ENCODE results near the gene HDAC4. TPM values are rescaled to one million over a fixed set of nuclear protein-coding genes. Genes with fewer than 3 reads are reported as not detected.

The HDAC4 gene
- total RNA-seq, 1 donor from 2014 or later: 11.8 TPM

DNA sequence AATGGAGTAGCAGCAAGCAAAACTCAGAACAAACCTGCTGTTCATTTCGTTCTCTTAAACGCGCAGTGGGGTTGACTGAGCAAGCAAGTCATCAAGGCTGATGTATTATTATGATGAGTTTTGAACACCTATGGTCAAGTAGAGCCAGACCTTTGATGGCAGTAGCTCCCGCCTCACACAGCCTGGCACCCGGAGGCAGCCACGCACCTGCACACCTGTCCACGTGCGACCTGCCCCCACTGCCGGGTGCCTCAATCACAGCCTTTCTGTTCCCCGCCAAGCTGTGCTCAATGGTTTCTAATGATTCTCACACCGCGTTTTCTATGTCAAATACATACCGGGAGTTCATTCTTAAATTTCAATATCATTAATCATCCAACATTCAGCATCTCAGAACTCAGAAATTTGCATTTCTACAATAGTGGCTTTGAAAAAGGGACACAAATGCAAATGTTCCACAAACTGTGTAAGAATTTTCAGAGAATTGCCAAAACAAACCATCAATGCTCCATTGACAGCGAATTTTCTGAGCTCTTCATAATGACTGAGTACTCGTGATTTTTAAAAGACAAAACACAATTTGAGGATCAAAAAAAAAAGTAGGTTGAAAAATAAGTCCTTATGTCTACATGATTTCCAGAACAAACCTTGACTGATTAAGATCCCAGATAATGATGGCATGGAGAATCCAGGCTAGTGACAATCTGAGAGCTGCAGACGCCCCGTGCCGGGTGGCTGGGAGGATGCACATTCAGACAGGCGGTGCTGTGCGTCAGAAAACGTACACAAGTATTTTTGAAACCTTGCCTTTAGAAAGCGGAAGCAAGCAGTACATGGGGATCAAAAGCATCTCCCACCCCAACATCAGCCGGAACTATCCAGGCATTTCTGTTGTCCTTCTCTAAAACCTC lies 56.6 kb downstream of the HDAC4 start:
- no peaks in the 10 kb centered on the region for H3K27me3 ChIP-seq (ENCODE audit: insufficient read depth, low read length)
- H3K9me3 ChIP-seq (ENCODE audit: insufficient read depth, low read depth, low read length): no peaks in the 10 kb centered on the region
- H3K4me2 ChIP-seq (ENCODE audit: low read length): peak overlapping the region; percentile 30
- H3K27me3 Mint-ChIP-seq (ENCODE audit: low read depth, unreplicated experiment): no peaks in the 10 kb centered on the region
- peaks cover 2% of the 10 kb centered on the region for H3K36me3 Mint-ChIP-seq (ENCODE audit: low read depth, unreplicated experiment)
- peaks cover 58% of the 10 kb centered on the region for H4K20me1 ChIP-seq (ENCODE audit: insufficient read depth, low read length)
- peak; percentile 14 for DNase-seq (ENCODE audit: low read depth)
- no peak for TF ChIP-seq EZH2 (IDR thresholded peaks at IDR 0.05; ENCODE audit: insufficient read depth, low read length)
- TF ChIP-seq, protein P1, sequence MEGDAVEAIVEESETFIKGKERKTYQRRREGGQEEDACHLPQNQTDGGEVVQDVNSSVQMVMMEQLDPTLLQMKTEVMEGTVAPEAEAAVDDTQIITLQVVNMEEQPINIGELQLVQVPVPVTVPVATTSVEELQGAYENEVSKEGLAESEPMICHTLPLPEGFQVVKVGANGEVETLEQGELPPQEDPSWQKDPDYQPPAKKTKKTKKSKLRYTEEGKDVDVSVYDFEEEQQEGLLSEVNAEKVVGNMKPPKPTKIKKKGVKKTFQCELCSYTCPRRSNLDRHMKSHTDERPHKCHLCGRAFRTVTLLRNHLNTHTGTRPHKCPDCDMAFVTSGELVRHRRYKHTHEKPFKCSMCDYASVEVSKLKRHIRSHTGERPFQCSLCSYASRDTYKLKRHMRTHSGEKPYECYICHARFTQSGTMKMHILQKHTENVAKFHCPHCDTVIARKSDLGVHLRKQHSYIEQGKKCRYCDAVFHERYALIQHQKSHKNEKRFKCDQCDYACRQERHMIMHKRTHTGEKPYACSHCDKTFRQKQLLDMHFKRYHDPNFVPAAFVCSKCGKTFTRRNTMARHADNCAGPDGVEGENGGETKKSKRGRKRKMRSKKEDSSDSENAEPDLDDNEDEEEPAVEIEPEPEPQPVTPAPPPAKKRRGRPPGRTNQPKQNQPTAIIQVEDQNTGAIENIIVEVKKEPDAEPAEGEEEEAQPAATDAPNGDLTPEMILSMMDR (IDR thresholded peaks at IDR 0.05; ENCODE audit: insufficient read depth, low read depth, low read length): no peak
- H3K27ac ChIP-seq (ENCODE audit: low read depth, low read length): no peak overlapping the region
- H3K4me1 ChIP-seq (ENCODE audit: insufficient read depth, low read length): peaks cover 4% of the 10 kb centered on the region
- no peak overlapping the region for H3K4me3 ChIP-seq (ENCODE audit: insufficient read depth, low read depth, low read length)
- no peak overlapping the region for H3K4me3 Mint-ChIP-seq (ENCODE audit: unreplicated experiment)
- peaks cover 13% of the 10 kb centered on the region for H3K79me2 ChIP-seq (ENCODE audit: insufficient read depth, low read length)
- FAIRE-seq: no peak
- H2AFZ ChIP-seq (ENCODE audit: low read depth, low read length): no peak overlapping the region
- no peak overlapping the region for H3K27ac Mint-ChIP-seq (ENCODE audit: unreplicated experiment)
- H3K9me3 Mint-ChIP-seq (ENCODE audit: unreplicated experiment): no peaks in the 10 kb centered on the region
- no peaks in the 10 kb centered on the region for H3K4me1 Mint-ChIP-seq (ENCODE audit: low read depth, unreplicated experiment)
- no peaks in the 10 kb centered on the region for H3K36me3 ChIP-seq (ENCODE audit: insufficient read depth, low read length)
- H3K9ac ChIP-seq (ENCODE audit: low read length): no peak overlapping the region

DNA sequence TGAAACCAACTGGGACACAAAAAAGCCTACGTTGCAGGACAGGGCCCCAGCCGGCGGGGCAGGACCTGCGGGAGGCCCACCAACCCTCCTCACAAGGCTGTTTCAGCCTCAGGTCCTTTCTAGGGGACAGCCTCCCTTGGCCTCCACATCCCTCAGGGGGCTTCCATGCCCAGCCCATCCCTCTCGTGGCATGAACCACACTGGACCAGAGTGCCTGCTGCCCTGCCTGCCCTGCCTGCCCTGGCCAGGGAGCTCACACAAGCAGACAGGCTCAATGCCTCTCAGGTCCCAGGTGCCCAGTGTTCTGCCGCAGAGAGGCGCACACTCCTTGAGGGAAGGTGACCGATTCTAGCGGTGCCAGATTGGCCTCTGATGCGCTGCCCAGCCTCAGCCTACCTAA lies 57.4 kb downstream of the HDAC4 start:
- Histone ChIP-seq H2AFZ (ENCODE audit: low read depth, low read length) (no peak overlapping the region), H3K9ac (ENCODE audit: low read length) (no peak overlapping the region), H3K4me3 (ENCODE audit: insufficient read depth, low read depth, low read length) (no peak overlapping the region), H3K4me2 (ENCODE audit: low read length) (no peak overlapping the region), H3K27me3 (ENCODE audit: insufficient read depth, low read length) (no peaks in the 10 kb centered on the region), H3K27ac (ENCODE audit: low read depth, low read length) (no peak overlapping the region), H4K20me1 (ENCODE audit: insufficient read depth, low read length) (peaks cover 58% of the 10 kb centered on the region), H3K36me3 (ENCODE audit: insufficient read depth, low read length) (no peaks in the 10 kb centered on the region), H3K79me2 (ENCODE audit: insufficient read depth, low read length) (peaks cover 13% of the 10 kb centered on the region), H3K4me1 (ENCODE audit: insufficient read depth, low read length) (peaks cover 4% of the 10 kb centered on the region), H3K9me3 (ENCODE audit: insufficient read depth, low read depth, low read length) (no peaks in the 10 kb centered on the region)
- Mint-ChIP-seq H3K36me3 (ENCODE audit: low read depth, unreplicated experiment) (peaks cover 2% of the 10 kb centered on the region), H3K27ac (ENCODE audit: unreplicated experiment) (no peak overlapping the region), H3K4me3 (ENCODE audit: unreplicated experiment) (no peak overlapping the region), H3K4me1 (ENCODE audit: low read depth, unreplicated experiment) (no peaks in the 10 kb centered on the region), H3K27me3 (ENCODE audit: low read depth, unreplicated experiment) (no peaks in the 10 kb centered on the region), H3K9me3 (ENCODE audit: unreplicated experiment) (no peaks in the 10 kb centered on the region)
- FAIRE-seq (no peak), DNase-seq (ENCODE audit: low read depth) (no peak)
- TF ChIP-seq, protein P1 (IDR thresholded peaks at IDR 0.05; ENCODE audit: insufficient read depth, low read depth, low read length): no peak
- TF ChIP-seq EZH2 (IDR thresholded peaks at IDR 0.05; ENCODE audit: insufficient read depth, low read length): no peak

DNA sequence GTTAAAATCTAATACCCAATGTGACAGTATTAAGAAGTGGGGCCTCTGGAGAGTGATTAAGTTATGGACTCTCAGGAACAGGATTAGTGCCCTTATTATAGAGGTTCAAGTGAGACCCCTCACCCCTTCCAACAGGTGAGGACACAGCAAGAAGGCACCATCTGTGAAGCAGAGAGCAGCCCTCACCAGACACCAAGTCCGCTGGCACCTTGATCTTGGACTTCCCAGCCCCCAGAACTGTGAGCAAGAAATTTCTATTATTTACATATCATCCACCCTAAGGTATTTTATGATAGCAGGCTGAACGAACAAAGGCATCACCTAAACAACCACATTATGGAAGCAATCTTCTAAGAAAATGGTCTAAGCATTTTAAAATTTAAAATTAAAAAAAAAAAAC lies 59.0 kb downstream of the HDAC4 start:
- H3K4me3 Mint-ChIP-seq (ENCODE audit: unreplicated experiment): no peak overlapping the region
- no peaks in the 10 kb centered on the region for H3K36me3 ChIP-seq (ENCODE audit: insufficient read depth, low read length)
- H3K9me3 ChIP-seq (ENCODE audit: insufficient read depth, low read depth, low read length): no peaks in the 10 kb centered on the region
- peaks cover 2% of the 10 kb centered on the region for H3K36me3 Mint-ChIP-seq (ENCODE audit: low read depth, unreplicated experiment)
- peaks cover 4% of the 10 kb centered on the region for H3K4me1 ChIP-seq (ENCODE audit: insufficient read depth, low read length)
- H3K4me2 ChIP-seq (ENCODE audit: low read length): no peak overlapping the region
- peaks cover 16% of the 10 kb centered on the region for H3K79me2 ChIP-seq (ENCODE audit: insufficient read depth, low read length)
- no peaks in the 10 kb centered on the region for H3K9me3 Mint-ChIP-seq (ENCODE audit: unreplicated experiment)
- H3K27ac ChIP-seq (ENCODE audit: low read depth, low read length): no peak overlapping the region
- H3K4me3 ChIP-seq (ENCODE audit: insufficient read depth, low read depth, low read length): no peak overlapping the region
- DNase-seq (ENCODE audit: low read depth) (no peak), FAIRE-seq (no peak)
- no peak overlapping the region for H3K27ac Mint-ChIP-seq (ENCODE audit: unreplicated experiment)
- no peaks in the 10 kb centered on the region for H3K27me3 ChIP-seq (ENCODE audit: insufficient read depth, low read length)
- H3K27me3 Mint-ChIP-seq (ENCODE audit: low read depth, unreplicated experiment): no peaks in the 10 kb centered on the region
- peaks cover 55% of the 10 kb centered on the region for H4K20me1 ChIP-seq (ENCODE audit: insufficient read depth, low read length)
- H3K4me1 Mint-ChIP-seq (ENCODE audit: low read depth, unreplicated experiment): no peaks in the 10 kb centered on the region
- no peak overlapping the region for H2AFZ ChIP-seq (ENCODE audit: low read depth, low read length)
- no peak for TF ChIP-seq EZH2 (IDR thresholded peaks at IDR 0.05; ENCODE audit: insufficient read depth, low read length)
- TF ChIP-seq, protein P1 (IDR thresholded peaks at IDR 0.05; ENCODE audit: insufficient read depth, low read depth, low read length): no peak
- no peak overlapping the region for H3K9ac ChIP-seq (ENCODE audit: low read length)
